HFF-Myc (cell line): ENCODE results near the gene SLAMF8.

Experiments used
- DNase-seq: peaks from one replicate; pipeline ENCODE4 v3.0.0-alpha.2; 2011; ENCODE audit warnings: low read depth; ENCODE audit errors: extremely low read depth
- H3K4me3 ChIP-seq: replicated peaks from 2 replicates; pipeline ENCODE4 v1.5.1; 2011; ENCODE audit warnings: low read depth, mild to moderate bottlenecking, control low read depth, low read length
- CTCF ChIP-seq: IDR thresholded peaks from 2 replicates; pipeline ENCODE4 v1.5.1; 2012; ENCODE audit warnings: mild to moderate bottlenecking, low read depth, low read length, control low read depth; ENCODE audit errors: missing control alignments

SLAMF8 gene

GRCh38 chr1:159817276-159818041, 9.2 kb upstream of the SLAMF8 start:
- no peak for TF ChIP-seq CTCF
- no peak for DNase-seq
- H3K4me3 ChIP-seq: no peak overlapping the region

- no peak for DNase-seq
- no peak for TF ChIP-seq CTCF
- H3K4me3 ChIP-seq: no peak overlapping the region
Measured at GRCh38 chr1:159821171-159821867, 5.4 kb upstream of the SLAMF8 start.

GRCh38 chr1:159823406-159823805, 3.3 kb upstream of the SLAMF8 start:
- no peak overlapping the region for H3K4me3 ChIP-seq
- no peak for DNase-seq
- TF ChIP-seq CTCF: no peak

GRCh38 chr1:159825564-159825963, 1.1 kb upstream of the SLAMF8 start:
- no peak for TF ChIP-seq CTCF
- DNase-seq: no peak
- no peak overlapping the region for H3K4me3 ChIP-seq

GRCh38 chr1:159827102-159827490, 423 bp downstream of the SLAMF8 start:
- TF ChIP-seq CTCF: no peak
- H3K4me3 ChIP-seq: no peak overlapping the region
- DNase-seq: no peak

GRCh38 chr1:159827549-159827948, 876 bp downstream of the SLAMF8 start:
- no peak for DNase-seq

More at GRCh38 chr1:159827549-159827948, 876 bp downstream of the SLAMF8 start:
- TF ChIP-seq CTCF: no peak
- no peak overlapping the region for H3K4me3 ChIP-seq
